ENCODE results near the gene OXER1.

The OXER1 gene

GRCh38 chr2:42755191-42755880 is 8.6 kb downstream of the OXER1 start:
- no peak for DNase-seq (ENCODE audit: extremely low read depth, insufficient read length)
- Histone ChIP-seq H3K27me3 (replicated peaks; ENCODE audit: control insufficient read depth, insufficient read depth, low read length) (no peaks in the 10 kb centered on the region), H3K4me3 (replicated peaks; ENCODE audit: low read depth, low read length) (no peak overlapping the region), H3K36me3 (ENCODE audit: control insufficient read depth, insufficient read depth, low read length) (no peaks in the 10 kb centered on the region; the same call in 1 of the 2 replicates)
- TF ChIP-seq, protein P1, sequence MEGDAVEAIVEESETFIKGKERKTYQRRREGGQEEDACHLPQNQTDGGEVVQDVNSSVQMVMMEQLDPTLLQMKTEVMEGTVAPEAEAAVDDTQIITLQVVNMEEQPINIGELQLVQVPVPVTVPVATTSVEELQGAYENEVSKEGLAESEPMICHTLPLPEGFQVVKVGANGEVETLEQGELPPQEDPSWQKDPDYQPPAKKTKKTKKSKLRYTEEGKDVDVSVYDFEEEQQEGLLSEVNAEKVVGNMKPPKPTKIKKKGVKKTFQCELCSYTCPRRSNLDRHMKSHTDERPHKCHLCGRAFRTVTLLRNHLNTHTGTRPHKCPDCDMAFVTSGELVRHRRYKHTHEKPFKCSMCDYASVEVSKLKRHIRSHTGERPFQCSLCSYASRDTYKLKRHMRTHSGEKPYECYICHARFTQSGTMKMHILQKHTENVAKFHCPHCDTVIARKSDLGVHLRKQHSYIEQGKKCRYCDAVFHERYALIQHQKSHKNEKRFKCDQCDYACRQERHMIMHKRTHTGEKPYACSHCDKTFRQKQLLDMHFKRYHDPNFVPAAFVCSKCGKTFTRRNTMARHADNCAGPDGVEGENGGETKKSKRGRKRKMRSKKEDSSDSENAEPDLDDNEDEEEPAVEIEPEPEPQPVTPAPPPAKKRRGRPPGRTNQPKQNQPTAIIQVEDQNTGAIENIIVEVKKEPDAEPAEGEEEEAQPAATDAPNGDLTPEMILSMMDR (IDR thresholded peaks at IDR 0.05; ENCODE audit: insufficient read depth, low read length, poor library complexity, severe bottlenecking), result no peak

- no peak overlapping the region for H3K4me3 ChIP-seq (replicated peaks; ENCODE audit: low read depth, low read length)
- no peaks in the 10 kb centered on the region for H3K27me3 ChIP-seq (replicated peaks; ENCODE audit: control insufficient read depth, insufficient read depth, low read length)
- DNase-seq (ENCODE audit: extremely low read depth, insufficient read length), result no peak
- TF ChIP-seq, protein P1 (IDR thresholded peaks at IDR 0.05; ENCODE audit: insufficient read depth, low read length, poor library complexity, severe bottlenecking), result no peak
- H3K36me3 ChIP-seq (ENCODE audit: control insufficient read depth, insufficient read depth, low read length), result no peaks in the 10 kb centered on the region; the same call in 1 of the 2 replicates
Observed at GRCh38 chr2:42754776-42755140, 9.2 kb downstream of the OXER1 start.

DNA sequence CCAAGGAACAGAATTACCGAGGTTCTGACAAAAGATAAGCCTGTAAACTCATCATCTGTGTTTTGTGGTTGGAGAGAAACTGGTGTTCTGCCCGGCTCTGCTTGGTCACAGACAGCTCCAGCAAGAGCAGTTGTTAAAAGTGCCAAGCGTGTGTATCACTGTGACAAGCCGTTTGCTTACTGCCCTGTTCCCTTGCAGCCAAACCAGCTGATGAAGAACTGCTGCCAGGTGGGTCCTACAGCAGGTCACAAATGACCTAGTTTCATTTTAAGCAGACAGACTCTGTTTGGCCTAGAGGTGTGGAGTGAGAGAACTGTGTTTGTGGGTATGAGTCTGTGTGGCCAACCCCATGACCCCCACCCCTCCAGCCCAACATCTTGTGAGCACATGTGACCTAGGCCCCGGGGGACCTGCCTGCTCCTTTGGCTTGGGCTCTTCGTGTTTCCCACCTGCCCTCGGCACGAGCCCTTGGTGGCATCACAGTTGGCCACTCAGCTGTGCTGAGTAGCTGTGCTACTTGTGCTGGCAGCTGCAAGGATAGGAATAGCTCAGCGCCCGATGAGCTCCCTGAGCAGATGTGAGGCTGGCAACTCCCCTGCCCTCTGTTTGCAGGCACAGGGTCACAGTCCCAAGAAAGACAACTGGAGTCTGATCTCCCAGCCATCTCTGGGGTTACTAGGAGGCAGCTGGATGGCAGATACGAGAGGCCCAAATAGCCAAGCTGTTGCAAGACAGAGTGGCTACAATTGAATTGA is 9.7 kb downstream of the OXER1 start:
- TF ChIP-seq, protein P1 (IDR thresholded peaks at IDR 0.05; ENCODE audit: insufficient read depth, low read length, poor library complexity, severe bottlenecking), result no peak
- no peak overlapping the region for H3K4me3 ChIP-seq (replicated peaks; ENCODE audit: low read depth, low read length)
- no peaks in the 10 kb centered on the region; the same call in 1 of the 2 replicates for H3K36me3 ChIP-seq (ENCODE audit: control insufficient read depth, insufficient read depth, low read length)
- H3K27me3 ChIP-seq (replicated peaks; ENCODE audit: control insufficient read depth, insufficient read depth, low read length), result no peaks in the 10 kb centered on the region
- DNase-seq (ENCODE audit: extremely low read depth, insufficient read length), result peak; percentile 64

- H3K4me3 ChIP-seq (replicated peaks; ENCODE audit: low read depth, low read length), result no peak overlapping the region
- no peaks in the 10 kb centered on the region; the same call in 1 of the 2 replicates for H3K36me3 ChIP-seq (ENCODE audit: control insufficient read depth, insufficient read depth, low read length)
- DNase-seq (ENCODE audit: extremely low read depth, insufficient read length), result no peak
- H3K27me3 ChIP-seq (replicated peaks; ENCODE audit: control insufficient read depth, insufficient read depth, low read length), result no peaks in the 10 kb centered on the region
- TF ChIP-seq, protein P1 (IDR thresholded peaks at IDR 0.05; ENCODE audit: insufficient read depth, low read length, poor library complexity, severe bottlenecking), result no peak
Observed at GRCh38 chr2:42752816-42753813, 10.8 kb downstream of the OXER1 start.

GRCh38 chr2:42752314-42752713 is 11.6 kb downstream of the OXER1 start:
- Histone ChIP-seq H3K36me3 (ENCODE audit: control insufficient read depth, insufficient read depth, low read length) (no peaks in the 10 kb centered on the region; the same call in 1 of the 2 replicates), H3K4me3 (replicated peaks; ENCODE audit: low read depth, low read length) (no peak overlapping the region), H3K27me3 (replicated peaks; ENCODE audit: control insufficient read depth, insufficient read depth, low read length) (no peaks in the 10 kb centered on the region)
- TF ChIP-seq, protein P1 (IDR thresholded peaks at IDR 0.05; ENCODE audit: insufficient read depth, low read length, poor library complexity, severe bottlenecking), result no peak
- DNase-seq (ENCODE audit: extremely low read depth, insufficient read length), result peak; percentile 66
